Measurements from ENCODE around the gene CASP6. TPM values are rescaled to one million over a fixed set of nuclear protein-coding genes. Genes with fewer than 3 reads are reported as not detected.

CASP6 gene
- total RNA-seq, 2 experiments from 2014 or later: 8.1 to 9.2 TPM

DNA sequence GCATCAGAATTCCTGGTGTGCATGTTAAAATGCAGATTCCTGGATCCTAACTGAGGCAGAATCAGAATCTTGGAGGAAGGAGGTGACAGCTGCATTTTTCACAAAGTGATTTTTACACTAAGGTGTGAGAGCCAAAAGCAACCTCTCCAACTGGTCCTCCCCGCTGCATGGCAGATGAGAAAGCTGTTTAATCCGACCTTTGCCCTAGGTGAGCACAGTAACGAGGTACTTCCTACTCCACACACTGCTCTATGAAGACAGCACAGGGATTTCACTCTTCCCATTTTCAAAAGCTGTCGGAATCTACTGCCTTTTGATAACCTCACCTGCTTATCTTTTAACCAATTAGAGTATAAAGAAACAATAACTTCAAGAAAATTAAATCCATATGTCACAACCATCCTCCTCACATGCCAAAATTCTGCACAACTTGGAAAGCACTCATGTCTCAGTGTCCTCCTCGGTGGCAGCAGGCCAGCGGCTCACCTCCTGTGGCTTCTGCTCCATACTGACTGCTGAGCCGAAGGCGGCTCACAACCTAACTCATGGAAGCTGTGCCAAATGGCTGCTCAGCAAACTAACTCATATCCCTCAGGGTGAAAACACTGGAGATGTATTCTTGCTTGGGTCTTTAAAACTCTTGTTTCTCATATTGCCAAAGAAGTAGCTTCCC, 3.6 kb downstream of the CASP6 start:
- Histone ChIP-seq H3K9me2 (ENCODE audit: insufficient read depth, low read length) (no peaks in the 10 kb centered on the region), H3K27ac (ENCODE audit: low read depth, low read length, poor library complexity, severe bottlenecking) (no peak overlapping the region), H4K20me1 (ENCODE audit: insufficient read depth, low read length) (no peaks in the 10 kb centered on the region), H3K4me1 (ENCODE audit: insufficient read depth, low read length, poor library complexity, severe bottlenecking) (peaks cover 18% of the 10 kb centered on the region), H3K36me3 (ENCODE audit: insufficient read depth, low read length) (no peaks in the 10 kb centered on the region), H3K4me3 (ENCODE audit: low read depth, low read length, poor library complexity, severe bottlenecking) (no peak overlapping the region), H3K4me2 (ENCODE audit: low read length) (no peak overlapping the region), H3K9me3 (ENCODE audit: low read length) (no peaks in the 10 kb centered on the region), H3K79me2 (ENCODE audit: insufficient read depth, low read depth, low read length) (no peaks in the 10 kb centered on the region), H2AFZ (ENCODE audit: low read length) (no peak overlapping the region)
- no peak for DNase-seq (ENCODE audit: low spot score)
- ChIA-PET POLR2A (interaction anchor here (0.7 to 1.9 kb wide), 2 partner anchors 29 to 403 kb away, joined by 3 to 4 read pairs; no protein-coding TSS in a partner anchor), CTCF (ENCODE audit: unreplicated experiment) (no interaction called here)
- TF ChIP-seq, protein P1, sequence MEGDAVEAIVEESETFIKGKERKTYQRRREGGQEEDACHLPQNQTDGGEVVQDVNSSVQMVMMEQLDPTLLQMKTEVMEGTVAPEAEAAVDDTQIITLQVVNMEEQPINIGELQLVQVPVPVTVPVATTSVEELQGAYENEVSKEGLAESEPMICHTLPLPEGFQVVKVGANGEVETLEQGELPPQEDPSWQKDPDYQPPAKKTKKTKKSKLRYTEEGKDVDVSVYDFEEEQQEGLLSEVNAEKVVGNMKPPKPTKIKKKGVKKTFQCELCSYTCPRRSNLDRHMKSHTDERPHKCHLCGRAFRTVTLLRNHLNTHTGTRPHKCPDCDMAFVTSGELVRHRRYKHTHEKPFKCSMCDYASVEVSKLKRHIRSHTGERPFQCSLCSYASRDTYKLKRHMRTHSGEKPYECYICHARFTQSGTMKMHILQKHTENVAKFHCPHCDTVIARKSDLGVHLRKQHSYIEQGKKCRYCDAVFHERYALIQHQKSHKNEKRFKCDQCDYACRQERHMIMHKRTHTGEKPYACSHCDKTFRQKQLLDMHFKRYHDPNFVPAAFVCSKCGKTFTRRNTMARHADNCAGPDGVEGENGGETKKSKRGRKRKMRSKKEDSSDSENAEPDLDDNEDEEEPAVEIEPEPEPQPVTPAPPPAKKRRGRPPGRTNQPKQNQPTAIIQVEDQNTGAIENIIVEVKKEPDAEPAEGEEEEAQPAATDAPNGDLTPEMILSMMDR (conservative IDR thresholded peaks at IDR 0.05; ENCODE audit: low read length): no peak
- no peak for TF ChIP-seq EZH2phosphoT487 (IDR thresholded peaks at IDR 0.05; ENCODE audit: borderline replicate concordance, low read depth, low read length)
- no TSS peak for BruUV-seq (replicated peaks)
- intact Hi-C loops (cut with micrococcal nuclease; ENCODE audit: unreplicated experiment): loop anchor here (5.0 to 10.0 kb wide), 2 partner anchors 118 to 495 kb away; partner anchors contain the start of genes ELOVL6 and GAR1

DNA sequence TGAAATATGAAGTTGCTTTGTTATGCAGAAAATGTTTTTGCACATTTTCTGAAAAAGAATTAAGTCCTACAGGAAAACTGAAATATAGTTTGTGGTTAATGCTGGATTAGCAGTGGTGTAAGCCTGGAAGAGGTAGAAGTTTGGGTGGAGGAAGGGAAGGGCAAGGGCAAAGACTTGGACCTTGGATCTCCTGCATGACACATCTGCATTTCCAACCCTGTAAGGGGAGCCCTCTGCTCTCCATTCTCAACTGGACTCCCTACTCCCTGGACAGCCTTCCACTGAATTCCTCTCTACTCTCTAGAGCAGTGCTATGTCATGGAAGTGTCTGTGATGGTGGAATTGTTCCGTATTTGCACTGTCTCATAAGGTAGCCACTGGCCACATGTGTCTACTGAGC, 4.6 kb downstream of the CASP6 start:
- no peaks in the 10 kb centered on the region for H3K79me2 ChIP-seq (ENCODE audit: insufficient read depth, low read depth, low read length)
- ChIA-PET POLR2A (interaction anchor here (0.7 kb wide), 1 partner anchor 402 kb away, joined by 3 read pairs; no protein-coding TSS in a partner anchor), CTCF (ENCODE audit: unreplicated experiment) (no interaction called here)
- no peak overlapping the region for H2AFZ ChIP-seq (ENCODE audit: low read length)
- H3K4me2 ChIP-seq (ENCODE audit: low read length): no peak overlapping the region
- peaks cover 11% of the 10 kb centered on the region for H3K4me1 ChIP-seq (ENCODE audit: insufficient read depth, low read length, poor library complexity, severe bottlenecking)
- intact Hi-C loops (cut with micrococcal nuclease; ENCODE audit: unreplicated experiment): no loop called here
- H3K9me3 ChIP-seq (ENCODE audit: low read length): no peaks in the 10 kb centered on the region
- no peak overlapping the region for H3K4me3 ChIP-seq (ENCODE audit: low read depth, low read length, poor library complexity, severe bottlenecking)
- TF ChIP-seq, protein P1 (conservative IDR thresholded peaks at IDR 0.05; ENCODE audit: low read length): no peak
- no peak for TF ChIP-seq EZH2phosphoT487 (IDR thresholded peaks at IDR 0.05; ENCODE audit: borderline replicate concordance, low read depth, low read length)
- DNase-seq (ENCODE audit: low spot score): no peak
- no peaks in the 10 kb centered on the region for H3K9me2 ChIP-seq (ENCODE audit: insufficient read depth, low read length)
- no peaks in the 10 kb centered on the region for H4K20me1 ChIP-seq (ENCODE audit: insufficient read depth, low read length)
- BruUV-seq (replicated peaks): no TSS peak
- H3K36me3 ChIP-seq (ENCODE audit: insufficient read depth, low read length): no peaks in the 10 kb centered on the region
- no peak overlapping the region for H3K27ac ChIP-seq (ENCODE audit: low read depth, low read length, poor library complexity, severe bottlenecking)

DNA sequence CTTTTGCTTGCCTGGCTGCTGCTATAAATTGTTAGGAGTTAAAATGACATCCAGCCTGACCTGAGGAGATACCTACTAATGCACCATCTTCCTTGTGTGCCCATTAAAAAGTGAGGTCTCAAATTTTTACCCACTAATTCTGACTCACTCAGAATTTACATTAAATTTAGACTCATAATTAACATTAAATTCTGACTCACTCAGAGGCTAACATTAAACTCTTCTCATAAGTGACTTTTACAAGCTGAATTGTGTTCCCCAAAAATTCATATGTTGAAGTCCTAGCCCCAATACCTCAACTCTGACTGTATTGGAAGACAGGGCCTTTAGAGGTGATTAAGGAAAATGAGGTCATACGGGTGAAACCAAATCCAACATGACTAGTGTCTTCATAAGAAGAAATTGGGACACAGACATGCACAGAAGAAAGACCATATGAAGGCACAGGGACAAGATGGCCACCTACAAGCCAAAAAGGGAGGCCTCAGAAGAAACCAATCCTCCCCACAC, 11.8 kb downstream of the CASP6 start:
- Histone ChIP-seq H3K79me2 (ENCODE audit: insufficient read depth, low read depth, low read length) (no peaks in the 10 kb centered on the region), H3K9me3 (ENCODE audit: low read length) (no peaks in the 10 kb centered on the region), H3K9me2 (ENCODE audit: insufficient read depth, low read length) (no peaks in the 10 kb centered on the region), H3K27ac (ENCODE audit: low read depth, low read length, poor library complexity, severe bottlenecking) (no peak overlapping the region), H3K4me2 (ENCODE audit: low read length) (no peak overlapping the region), H4K20me1 (ENCODE audit: insufficient read depth, low read length) (no peaks in the 10 kb centered on the region), H3K36me3 (ENCODE audit: insufficient read depth, low read length) (peaks cover 61% of the 10 kb centered on the region), H2AFZ (ENCODE audit: low read length) (no peak overlapping the region), H3K4me3 (ENCODE audit: low read depth, low read length, poor library complexity, severe bottlenecking) (no peak overlapping the region), H3K4me1 (ENCODE audit: insufficient read depth, low read length, poor library complexity, severe bottlenecking) (no peaks in the 10 kb centered on the region)
- POLR2A ChIA-PET: interaction anchor here (0.6 kb wide), 1 partner anchor 79 kb away, joined by 5 read pairs; no protein-coding TSS in a partner anchor
- BruUV-seq (replicated peaks): no TSS peak
- intact Hi-C loops (cut with micrococcal nuclease; ENCODE audit: unreplicated experiment): no loop called here
- no peak for DNase-seq (ENCODE audit: low spot score)
- TF ChIP-seq, protein P1 (conservative IDR thresholded peaks at IDR 0.05; ENCODE audit: low read length): no peak
- no peak for TF ChIP-seq EZH2phosphoT487 (IDR thresholded peaks at IDR 0.05; ENCODE audit: borderline replicate concordance, low read depth, low read length)
- CTCF ChIA-PET (ENCODE audit: unreplicated experiment): no interaction called here
